IMR-90 (cell line): ENCODE data around the gene PLD3. TPM values are rescaled to one million over a fixed set of nuclear protein-coding genes. Genes with fewer than 3 reads are reported as not detected.

Experiments used
- ATAC-seq: fragments of 200-7000 bp; cut with Tn5 transposase; 2 replicates; pipeline ENCODE4 v1.9.1; 2020; ENCODE audit warnings: low read depth, mild to moderate bottlenecking, moderate library complexity
- BruUV-seq: library from RNA; stranded (reverse); fragments of 400-500 nt; replicated peaks from 2 replicates; lab custom pipeline; 2021; lab: Mats Ljungman, UMichigan
- CTCF ChIA-PET: fragments of 300-600 bp; formaldehyde crosslinking; extraction: SDS; loops from one replicate; lab custom pipeline; 2021; ENCODE audit warnings: antibody characterized with exemption; lab: Yijun Ruan, JAX
- POLR2A ChIA-PET: fragments of 300-600 bp; sonication (Branson Sonifier 250); formaldehyde crosslinking; loops from one replicate; lab custom pipeline; 2022; ENCODE audit warnings: antibody characterized with exemption; ENCODE audit not compliant: unreplicated experiment; lab: Charles Lee
- DNase-seq: peaks from one replicate; pipeline ENCODE4 v3.0.0; 2013
- H2AFZ ChIP-seq: replicated peaks from 2 replicates; pipeline ENCODE3; 2013; ENCODE audit warnings: low read length, mild to moderate bottlenecking; ENCODE audit not compliant: poor library complexity
- H2AK5ac ChIP-seq: 2 replicates; pipeline ENCODE4 v1.6.1; 2013; ENCODE audit warnings: low read depth, low read length, inconsistent platforms
- H2AK9ac ChIP-seq: replicated peaks from 2 replicates; pipeline ENCODE3; 2013; ENCODE audit warnings: mild to moderate bottlenecking, low read depth, low read length, moderate library complexity; ENCODE audit not compliant: poor library complexity
- H2BK120ac ChIP-seq: 2 replicates; pipeline ENCODE4 v1.6.1; 2013; ENCODE audit warnings: low read depth, low read length, inconsistent platforms
- H2BK15ac ChIP-seq: 3 replicates; pipeline ENCODE4 v1.6.1; 2013; ENCODE audit warnings: low read depth, low read length, inconsistent platforms
- H2BK20ac ChIP-seq: 2 replicates; pipeline ENCODE4 v1.6.1; 2013; ENCODE audit warnings: low read depth, mild to moderate bottlenecking, inconsistent platforms, low read length, moderate library complexity
- H2BK5ac ChIP-seq: 2 replicates; pipeline ENCODE4 v1.6.1; 2013; ENCODE audit warnings: mild to moderate bottlenecking, low read depth, low read length, inconsistent platforms; ENCODE audit not compliant: poor library complexity, severe bottlenecking
- H3K14ac ChIP-seq: replicated peaks from 2 replicates; pipeline ENCODE4 v1.6.1; 2013; ENCODE audit warnings: low read depth, low read length, inconsistent platforms
- H3K18ac ChIP-seq: 2 replicates; pipeline ENCODE4 v1.6.1; 2013; ENCODE audit warnings: low read depth, low read length, control low read depth
- H3K23ac ChIP-seq: 2 replicates; pipeline ENCODE4 v1.6.1; 2013; ENCODE audit warnings: low read depth, low read length, inconsistent platforms
- H3K27ac ChIP-seq: 2 replicates; pipeline ENCODE4 v1.5.1; 2013; ENCODE audit warnings: mild to moderate bottlenecking, control low read depth, low read length; ENCODE audit not compliant: insufficient read depth
- H3K27me3 ChIP-seq: 2 replicates; pipeline ENCODE4 v1.6.1; 2013; ENCODE audit warnings: low read length; ENCODE audit not compliant: control insufficient read depth, insufficient read depth
- H3K36me3 ChIP-seq: 2 replicates; pipeline ENCODE4 v1.6.1; 2013; ENCODE audit warnings: low read length, mixed read lengths; ENCODE audit not compliant: control insufficient read depth, insufficient read depth
- H3K4ac ChIP-seq: 2 replicates; pipeline ENCODE4 v1.6.1; 2013; ENCODE audit warnings: low read depth, low read length, inconsistent platforms
- H3K4me1 ChIP-seq: 2 replicates; pipeline ENCODE4 v1.6.1; 2013; ENCODE audit warnings: low read length, mixed read lengths; ENCODE audit not compliant: control insufficient read depth, insufficient read depth
- H3K4me2 ChIP-seq: 2 replicates; pipeline ENCODE4 v1.6.1; 2013; ENCODE audit warnings: low read depth, mild to moderate bottlenecking, control low read depth, low read length, moderate library complexity
- H3K4me3 ChIP-seq: 2 replicates; pipeline ENCODE4 v1.5.1; 2013; ENCODE audit warnings: low read depth, mild to moderate bottlenecking, control low read depth, low read length, moderate library complexity; ENCODE audit not compliant: insufficient read depth
- H3K56ac ChIP-seq: 2 replicates; pipeline ENCODE4 v1.6.1; 2013; ENCODE audit warnings: low read length, inconsistent platforms; ENCODE audit not compliant: insufficient read depth; ENCODE audit errors: extremely low read depth
- H3K79me1 ChIP-seq, 2 experiments: 2 replicates each; pipeline ENCODE4 v1.6.1; 2013; ENCODE audit warnings: low read length in 2 of 2, inconsistent platforms in 1 of 2, low read depth in 1 of 2
- H3K9ac ChIP-seq: 2 replicates; pipeline ENCODE4 v1.6.1; 2013; ENCODE audit warnings: low read depth, low read length, control low read depth
- H3K9me1 ChIP-seq: 2 replicates; pipeline ENCODE4 v1.6.1; 2013; ENCODE audit warnings: low read length, inconsistent platforms; ENCODE audit not compliant: insufficient read depth
- H3K9me3 ChIP-seq: 2 replicates; pipeline ENCODE4 v1.6.1; 2013; ENCODE audit warnings: low read length; ENCODE audit not compliant: control insufficient read depth, insufficient read depth
- H4K20me1 ChIP-seq: 2 replicates; pipeline ENCODE4 v1.6.1; 2013; ENCODE audit warnings: low read length, inconsistent platforms; ENCODE audit not compliant: insufficient read depth
- H4K5ac ChIP-seq: 2 replicates; pipeline ENCODE4 v1.6.1; 2013; ENCODE audit warnings: mild to moderate bottlenecking, low read depth, low read length, control low read depth
- H4K8ac ChIP-seq, 2 experiments: 2 replicates each; pipeline ENCODE4 v1.6.1; 2013; ENCODE audit warnings: low read depth in 2 of 2, low read length in 2 of 2, control low read depth in 1 of 2, inconsistent platforms in 1 of 2
- H4K91ac ChIP-seq: 2 replicates; pipeline ENCODE4 v1.6.1; 2013; ENCODE audit warnings: low read depth, low read length, inconsistent platforms; ENCODE audit not compliant: insufficient read depth
- BHLHE40 ChIP-seq: fragments of 150-350 bp; IDR thresholded peaks from 2 replicates; pipeline ENCODE4 v1.6.1; 2016; ENCODE audit warnings: mild to moderate bottlenecking, low read depth, low read length
- CEBPB ChIP-seq: IDR thresholded peaks from 2 replicates; pipeline ENCODE4 v1.6.1; 2012; ENCODE audit warnings: low read depth, low read length, improper control_type of control experiment
- CHD1 ChIP-seq: IDR thresholded peaks from 2 replicates; pipeline ENCODE4 v1.6.1; 2012; ENCODE audit warnings: low read depth, low read length, improper control_type of control experiment
- CTCF ChIP-seq: conservative IDR thresholded peaks from 2 replicates; pipeline ENCODE4 v1.5.1; 2012; ENCODE audit warnings: mild to moderate bottlenecking, low read depth, low read length, improper control_type of control experiment
- ELK1 ChIP-seq: fragments of 150-350 bp; IDR thresholded peaks from 2 replicates; pipeline ENCODE4 v1.6.1; 2016; ENCODE audit warnings: low read depth, mild to moderate bottlenecking, low read length, moderate library complexity, borderline replicate concordance
- FOS ChIP-seq: fragments of 150-350 bp; IDR thresholded peaks from 2 replicates; pipeline ENCODE4 v1.6.1; 2016; ENCODE audit warnings: low read depth, low read length
- MAFK ChIP-seq: IDR thresholded peaks from 2 replicates; pipeline ENCODE4 v1.6.1; 2012; ENCODE audit warnings: low read depth, low read length, improper control_type of control experiment
- MAZ ChIP-seq: IDR thresholded peaks from 2 replicates; pipeline ENCODE4 v1.6.1; 2012; ENCODE audit warnings: low read depth, mild to moderate bottlenecking, low read length, improper control_type of control experiment, moderate library complexity, borderline replicate concordance
- MXI1 ChIP-seq: IDR thresholded peaks from 2 replicates; pipeline ENCODE4 v1.6.1; 2012; ENCODE audit warnings: low read depth, mild to moderate bottlenecking, low read length, moderate library complexity, borderline replicate concordance
- NFE2L2 ChIP-seq: fragments of 150-350 bp; IDR thresholded peaks from 2 replicates; pipeline ENCODE4 v1.6.1; 2016; ENCODE audit warnings: low read depth, mild to moderate bottlenecking, low read length
- POLR2A ChIP-seq: IDR thresholded peaks from 2 replicates; pipeline ENCODE4 v1.6.1; 2012; ENCODE audit warnings: mild to moderate bottlenecking, low read depth, low read length
- RAD21 ChIP-seq: IDR thresholded peaks from 2 replicates; pipeline ENCODE4 v1.6.1; 2012; ENCODE audit warnings: low read length, improper control_type of control experiment
- RCOR1 ChIP-seq: IDR thresholded peaks from 2 replicates; pipeline ENCODE4 v1.6.1; 2012; ENCODE audit warnings: mild to moderate bottlenecking, low read length, improper control_type of control experiment; ENCODE audit not compliant: insufficient replicate concordance
- RFX5 ChIP-seq: IDR thresholded peaks from 2 replicates; pipeline ENCODE4 v1.8.0; 2012; ENCODE audit warnings: low read depth, mild to moderate bottlenecking, low read length, moderate library complexity
- USF2 ChIP-seq: fragments of 150-350 bp; IDR thresholded peaks from 2 replicates; pipeline ENCODE4 v1.6.1; 2017; ENCODE audit warnings: mild to moderate bottlenecking, antibody characterized with exemption, low read length, low read depth
- WGBS, 2 experiments: methylation state at CpG; one replicate each; pipeline versions ENCODE4 v1.1.5 to v1.1.7; 2013; ENCODE audit warnings: missing lambda C conversion rate in 2 of 2; ENCODE audit not compliant: insufficient read length in 1 of 2; ENCODE audit errors: extremely low coverage in 2 of 2; 5-methylcytosine and 5-hydroxymethylcytosine counted together
- dilution Hi-C: fragments of 300-500 bp; cut with HindIII; formaldehyde crosslinking; loops from one replicate; pipeline ENCODE4 v1.14.3; 2018; ENCODE audit warnings: low sequenced_read_pairs; ENCODE audit not compliant: unreplicated experiment
- in situ Hi-C: fragments of 300-500 bp; cut with MboI; formaldehyde crosslinking; loops from 3 replicates; pipeline ENCODE4 v1.14.3; 2019; ENCODE audit warnings: low sequenced_read_pairs, inconsistent platforms, mixed read lengths
- intact Hi-C: fragments of 100-400 bp; cut with micrococcal nuclease; formaldehyde crosslinking; loops from 2 replicates; pipeline ENCODE4 v1.10.0; 2022
- polyA plus RNA-seq, 3 experiments: library from polyadenylated mRNA; depleted of rRNA; stranded (reverse); fragments of >200 nt; gene quantifications; 2 replicates each; pipeline ENCODE4 v1.2.3, GENCODE V29; 2012; ENCODE audit warnings: low replicate concordance in 1 of 3
- total RNA-seq: library from RNA; depleted of rRNA; stranded (reverse); fragments of >200 nt; gene quantifications from 2 replicates; pipeline ENCODE4 v1.2.3, GENCODE V29; 2012

Gene PLD3
- total and polyA plus RNA-seq, 2 of the 4 experiments (the other 2 are of a cell fraction) = 117 to 665 TPM

- intact Hi-C loops = no loop called here
- Histone ChIP-seq H2BK120ac (no peak overlapping the region), H3K36me3 (peaks cover 63% of the 10 kb centered on the region), H3K4me2 (no peak overlapping the region), H2BK20ac (no peak overlapping the region), H2BK15ac (no peak overlapping the region), H4K8ac (no peak overlapping the region), H3K9me1 (no peaks in the 10 kb centered on the region), H4K5ac (no peak overlapping the region), H3K18ac (no peak overlapping the region), H3K23ac (no peak overlapping the region), H3K79me1 (peaks cover 0 to 5% of the 10 kb centered on the region in 2 experiments; a peak in 1 of 4 replicates), H3K4ac (no peak overlapping the region), H3K4me1 (no peaks in the 10 kb centered on the region), H3K56ac (no peak overlapping the region), H3K4me3 (no peak overlapping the region), H3K27ac (no peak overlapping the region), H3K27me3 (no peaks in the 10 kb centered on the region), H2AK5ac (no peak overlapping the region), H4K20me1 (peaks cover 6% of the 10 kb centered on the region; the same call in 1 of the 2 replicates), H3K9me3 (no peaks in the 10 kb centered on the region), H3K14ac (no peak overlapping the region), H2AK9ac (no peak overlapping the region), H2BK5ac (no peak overlapping the region), H4K91ac (no peak overlapping the region), H3K9ac (no peak overlapping the region), H2AFZ (no peak overlapping the region)
- BruUV-seq = no TSS peak
- in situ Hi-C loops = loop anchor here (25.0 kb wide), 1 partner anchor 189 kb away; no protein-coding TSS in a partner anchor
- no peak for ATAC-seq
- no peak for DNase-seq
- WGBS, 2 experiments = 90% methylated on average over 2 of the region's 15 CpGs; no CpG with 5 or more reads in 1 of the 2 experiments
- dilution Hi-C loops = no loop called here
- ChIA-PET CTCF (no interaction called here), POLR2A (no interaction called here)
- no peak for TF ChIP-seq MXI1
- no peak for TF ChIP-seq POLR2A
- no peak for TF ChIP-seq USF2
- no peak for TF ChIP-seq MAZ
- TF ChIP-seq CHD1 = no peak
- TF ChIP-seq ELK1 = no peak
- TF ChIP-seq RFX5 = no peak
- no peak for TF ChIP-seq CEBPB
- TF ChIP-seq MAFK = no peak
- TF ChIP-seq CTCF = no peak
- TF ChIP-seq NFE2L2 = no peak
- no peak for TF ChIP-seq BHLHE40
- no peak for TF ChIP-seq RAD21
- TF ChIP-seq RCOR1 = no peak
- TF ChIP-seq FOS = no peak
Observed at GRCh38 chr19:40322951-40323615, 25.4 kb upstream of the PLD3 start.
